NCI-H2081 (cell line): ENCODE results near the gene AK3.
"Not testable (repeated sequence)": the region's sequence is repeated elsewhere in the genome, so short reads cannot be mapped to it uniquely, and the experiment has no call there.

Source experiments
- DNase-seq, 2 experiments: peaks; one replicate each; lab custom pipeline; 2025; lab: John Stamatoyannopoulos, UW

The AK3 gene

DNA sequence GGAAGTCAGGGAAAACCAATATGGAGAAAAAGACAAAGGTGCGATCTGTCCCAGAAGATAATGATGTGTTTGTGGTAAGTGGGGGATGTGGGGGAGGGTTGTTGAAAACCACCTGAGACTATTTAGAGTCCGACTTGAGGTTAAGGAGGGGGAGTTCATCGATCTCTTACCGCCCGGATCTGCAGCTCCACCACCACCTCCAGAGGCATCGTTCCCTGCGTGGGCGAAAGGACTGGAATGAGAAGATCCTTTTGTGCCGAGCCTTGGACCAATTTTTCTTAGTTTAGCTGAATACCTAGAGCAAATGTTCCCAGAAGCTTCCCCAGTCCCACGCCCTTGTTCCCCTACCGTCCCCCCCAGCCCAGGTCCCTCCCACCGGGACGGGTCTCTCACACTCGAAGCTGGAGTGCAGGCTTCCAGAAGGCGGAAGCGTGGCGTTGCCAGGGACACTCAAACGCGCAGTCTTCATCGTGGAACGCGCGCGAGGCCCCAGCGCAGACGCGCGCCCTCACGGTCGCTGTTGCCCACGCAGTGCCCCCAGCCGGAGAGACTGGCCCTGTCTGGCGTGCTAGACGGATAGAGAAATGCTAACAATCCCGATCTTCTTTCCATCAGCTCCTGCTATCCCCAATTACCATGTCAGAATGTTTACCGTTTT, 74.8 kb downstream of the AK3 start, which contains the start of gene SPATA6L:
Gene SPATA6L (minus strand): TSS at position 439 of the 658 bp plus-strand sequence. CDS start 230 bp downstream, at position 209.
- peak; percentile 72 to 88 for DNase-seq

DNA sequence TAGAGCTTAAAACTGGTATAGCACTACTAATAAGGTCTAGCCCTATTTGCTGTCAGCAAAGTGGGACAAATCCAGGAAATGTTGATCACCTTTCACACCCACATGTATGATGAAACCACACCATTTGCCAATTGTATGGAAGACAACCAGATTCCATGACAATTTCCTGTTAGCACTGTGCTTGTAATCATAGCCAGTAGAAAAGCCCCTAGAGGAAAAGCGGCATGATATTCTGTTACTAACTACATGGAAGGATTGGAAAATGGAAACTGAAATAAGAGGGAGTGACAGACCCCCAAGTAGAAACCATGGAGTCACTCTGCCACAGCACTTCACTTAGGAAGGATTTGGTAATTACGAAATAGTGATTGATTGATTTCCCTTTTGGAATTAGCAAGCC, 75.6 kb downstream of the AK3 start:
- DNase-seq = peak; percentile 36 to 77

DNA sequence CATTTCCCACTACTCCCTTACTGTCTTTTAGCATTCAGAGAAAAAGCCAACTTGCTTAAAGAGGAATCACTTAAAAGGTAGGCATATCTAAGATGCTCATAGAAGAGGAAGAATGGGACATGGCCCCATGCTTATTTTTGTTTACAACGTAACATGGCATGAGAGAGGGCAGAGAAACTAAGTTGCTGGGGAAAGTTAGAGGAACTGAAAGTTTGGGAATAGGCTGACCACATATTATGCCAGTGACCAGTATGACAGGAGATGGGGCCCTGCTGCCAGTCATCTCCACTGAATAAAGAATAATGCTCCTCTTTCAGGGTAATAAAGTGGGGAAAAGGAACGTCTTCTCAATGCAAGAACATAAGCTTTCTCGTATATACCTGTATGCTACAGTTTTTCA, 77.0 kb downstream of the AK3 start:
- no peak for DNase-seq

DNA sequence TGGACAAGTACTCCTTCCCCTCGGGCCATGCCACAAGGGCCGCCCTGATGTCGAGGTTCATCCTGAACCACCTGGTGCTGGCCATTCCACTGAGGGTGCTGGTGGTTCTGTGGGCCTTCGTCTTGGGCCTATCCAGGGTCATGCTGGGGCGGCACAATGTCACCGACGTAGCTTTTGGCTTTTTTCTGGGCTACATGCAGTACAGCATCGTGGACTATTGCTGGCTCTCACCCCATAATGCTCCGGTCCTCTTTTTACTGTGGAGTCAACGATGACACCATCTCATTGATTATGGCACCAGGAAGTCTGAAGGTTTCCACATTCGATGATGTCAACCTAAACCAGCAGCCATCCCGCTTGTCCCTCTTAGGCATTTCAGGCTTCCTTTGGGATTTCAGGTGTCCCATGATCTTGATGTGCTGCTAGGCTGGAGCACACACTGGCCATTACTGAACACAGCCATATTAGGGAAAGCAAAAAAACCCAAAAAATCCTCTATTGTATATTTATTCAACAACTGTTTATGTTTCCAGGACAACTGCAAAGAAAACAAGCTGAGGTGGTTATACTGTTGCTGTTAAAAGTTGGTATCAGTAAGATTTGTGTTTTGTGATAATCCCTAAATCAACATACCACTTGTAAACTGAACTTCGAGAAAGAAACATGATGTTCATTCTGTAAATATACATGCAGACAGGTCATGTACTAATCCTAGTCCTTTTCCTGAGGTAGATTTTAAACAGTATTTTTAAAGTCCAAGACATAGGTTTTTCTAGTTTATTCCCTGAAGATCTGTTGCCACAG, 77.8 kb downstream of the AK3 start:
- DNase-seq = peak in 1 of 2 experiments; percentile 45

DNA sequence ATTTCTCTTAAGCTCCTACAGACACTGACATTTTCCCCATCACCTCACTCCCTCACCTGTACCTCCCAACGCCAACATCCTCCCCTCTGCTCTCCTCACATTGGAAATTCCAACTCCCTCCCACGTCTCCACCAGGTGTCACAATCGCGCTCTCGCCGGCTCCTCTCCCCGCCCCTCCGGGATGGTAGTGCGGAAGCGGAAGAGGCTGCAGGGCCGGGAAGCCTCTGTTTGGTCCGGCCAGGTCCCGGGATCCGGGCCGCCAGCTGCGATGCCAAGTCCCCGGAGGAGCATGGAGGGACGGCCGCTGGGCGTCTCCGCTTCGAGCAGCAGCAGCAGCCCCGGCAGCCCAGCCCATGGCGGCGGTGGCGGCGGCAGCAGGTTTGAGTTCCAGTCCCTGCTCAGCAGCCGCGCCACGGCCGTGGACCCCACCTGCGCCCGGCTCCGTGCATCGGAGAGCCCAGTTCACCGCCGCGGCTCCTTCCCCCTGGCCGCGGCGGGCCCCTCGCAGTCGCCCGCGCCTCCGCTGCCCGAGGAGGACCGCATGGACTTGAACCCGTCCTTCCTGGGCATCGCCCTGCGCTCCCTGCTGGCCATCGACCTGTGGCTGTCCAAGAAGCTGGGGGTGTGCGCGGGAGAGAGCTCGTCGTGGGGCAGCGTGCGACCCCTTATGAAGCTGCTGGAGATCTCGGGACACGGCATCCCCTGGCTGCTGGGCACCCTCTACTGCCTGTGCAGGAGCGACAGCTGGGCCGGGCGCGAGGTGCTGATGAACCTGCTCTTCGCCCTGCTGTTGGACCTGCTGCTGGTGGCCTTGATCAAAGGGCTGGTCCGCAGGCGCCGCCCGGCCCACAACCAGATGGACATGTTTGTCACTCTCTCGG, 78.7 kb downstream of the AK3 start, which contains the start of gene PLPP6:
Gene PLPP6 (plus strand): TSS at position 187 of the 881 bp plus-strand sequence. CDS start 82 bp downstream, at position 269.
- DNase-seq = peak; percentile 97

DNA sequence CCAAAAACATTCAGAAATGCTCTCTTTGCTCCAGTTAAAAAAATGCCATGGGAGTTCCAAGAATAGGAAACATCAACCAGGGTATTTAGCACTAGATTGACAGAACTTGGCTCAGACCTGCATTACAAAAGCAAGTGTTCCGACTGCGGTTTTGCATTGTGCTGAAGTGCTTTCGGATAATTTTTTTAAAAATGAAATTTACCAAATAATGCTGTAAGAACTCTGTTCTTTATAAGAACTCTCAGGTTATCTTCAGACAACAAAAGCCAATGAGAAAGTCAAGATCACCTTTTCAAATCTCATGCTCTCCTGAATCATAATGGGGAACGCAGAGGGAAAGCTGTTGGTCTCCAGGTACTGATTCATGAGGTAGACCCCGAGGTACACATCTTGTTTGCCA, 79.4 kb downstream of the AK3 start:
- no peak for DNase-seq

DNA sequence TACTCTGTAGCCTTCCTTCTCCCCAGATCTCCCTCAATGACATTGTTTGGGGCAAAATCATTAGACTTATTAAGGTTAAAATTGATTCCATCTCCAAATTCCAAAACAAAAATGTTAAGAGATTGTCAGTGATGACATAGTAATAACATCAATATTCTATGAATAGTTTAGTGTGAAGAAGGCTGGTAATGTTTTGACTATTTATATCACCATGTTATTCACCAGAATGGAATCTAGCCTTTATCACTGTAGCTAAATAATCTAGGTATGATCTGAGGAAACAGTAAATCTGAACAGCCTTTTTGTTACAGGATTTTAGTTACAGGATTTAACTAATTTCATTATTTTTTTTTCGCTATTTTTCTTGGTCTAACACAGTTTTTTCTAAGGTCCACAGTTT, 79.8 kb downstream of the AK3 start:
- no peak for DNase-seq

DNA sequence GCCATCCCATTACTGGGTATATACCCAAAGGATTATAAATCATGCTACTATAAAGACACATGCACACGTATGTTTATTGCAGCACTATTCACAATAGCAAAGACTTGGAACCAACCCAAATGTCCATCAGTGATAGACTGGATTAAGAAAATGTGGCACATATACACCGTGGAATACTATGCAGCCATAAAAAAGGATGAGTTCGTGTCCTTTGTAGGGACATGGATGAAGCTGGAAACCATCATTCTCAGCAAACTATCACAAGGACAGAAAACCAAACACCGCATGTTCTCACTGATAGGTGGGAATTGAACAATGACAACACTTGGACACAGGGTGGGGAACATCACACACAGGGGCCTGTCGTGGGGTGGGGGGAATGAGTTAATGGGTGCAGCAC, 80.3 kb downstream of the AK3 start:
- DNase-seq = not testable (repeated sequence)
